GM18868 (cell line): ENCODE data around the gene LRMDA.

ENCODE experiments used
- ATAC-seq: cut with Tn5 transposase; IDR thresholded peaks from one replicate; pipeline ENCODE4 v1.9.1; 2021; ENCODE audit warnings: mild to moderate bottlenecking, moderate library complexity; ENCODE audit not compliant: unreplicated experiment

Gene LRMDA

GRCh38 chr10:75531571-75532031 lies 100.2 kb downstream of the LRMDA start:
- no peak for ATAC-seq

- ATAC-seq = no peak
Measured at GRCh38 chr10:75532253-75532924, 101.0 kb downstream of the LRMDA start.

- no peak for ATAC-seq
Measured at GRCh38 chr10:75538144-75538543, 106.7 kb downstream of the LRMDA start.

GRCh38 chr10:75538765-75539164 lies 107.3 kb downstream of the LRMDA start:
- ATAC-seq = no peak

- ATAC-seq = peak; percentile 70
Measured at GRCh38 chr10:75540357-75540966, 109.0 kb downstream of the LRMDA start.

- no peak for ATAC-seq
Measured at GRCh38 chr10:75540981-75541380, 109.6 kb downstream of the LRMDA start.

GRCh38 chr10:75541411-75541810 lies 110.0 kb downstream of the LRMDA start:
- ATAC-seq = no peak

- no peak for ATAC-seq
Measured at GRCh38 chr10:75542084-75542483, 110.7 kb downstream of the LRMDA start.

GRCh38 chr10:75542906-75543305 lies 111.5 kb downstream of the LRMDA start:
- ATAC-seq = no peak

- no peak for ATAC-seq
Measured at GRCh38 chr10:75544386-75544785, 113.0 kb downstream of the LRMDA start.

- no peak for ATAC-seq
Measured at GRCh38 chr10:75544993-75545706, 113.7 kb downstream of the LRMDA start.

- ATAC-seq = no peak
Measured at GRCh38 chr10:75546004-75546403, 114.6 kb downstream of the LRMDA start.

GRCh38 chr10:75547391-75548298 lies 116.2 kb downstream of the LRMDA start:
- no peak for ATAC-seq

- no peak for ATAC-seq
Measured at GRCh38 chr10:75548356-75548755, 116.9 kb downstream of the LRMDA start.

GRCh38 chr10:75550191-75550590 lies 118.8 kb downstream of the LRMDA start:
- ATAC-seq = no peak

- ATAC-seq = no peak
Measured at GRCh38 chr10:75552171-75552570, 120.7 kb downstream of the LRMDA start.

GRCh38 chr10:75553550-75553949 lies 122.1 kb downstream of the LRMDA start:
- no peak for ATAC-seq

- ATAC-seq = no peak
Measured at GRCh38 chr10:75555323-75555722, 123.9 kb downstream of the LRMDA start.

GRCh38 chr10:75556320-75556719 lies 124.9 kb downstream of the LRMDA start:
- ATAC-seq = no peak

GRCh38 chr10:75565286-75566251 lies 134.1 kb downstream of the LRMDA start:
- no peak for ATAC-seq
